ENCODE measurements around the gene EPS15.

Gene EPS15

DNA sequence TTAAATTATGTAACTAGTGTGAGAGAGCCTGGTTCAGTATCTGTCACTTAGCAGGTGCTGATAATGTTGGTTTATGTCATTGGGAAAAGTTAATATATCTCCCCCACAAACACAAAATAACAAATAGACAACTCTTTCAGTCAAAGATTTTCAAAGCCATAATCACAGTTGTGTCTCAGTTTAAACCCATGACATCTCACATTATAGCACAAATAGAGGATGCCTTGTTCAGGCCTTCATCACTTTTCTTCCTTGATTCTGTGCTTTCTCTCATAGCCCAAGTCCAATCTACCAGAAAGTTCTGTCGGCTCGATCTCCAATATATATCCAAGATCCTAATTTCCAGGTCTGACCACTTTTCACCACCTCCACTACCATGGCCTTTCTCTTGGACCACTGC, 6.2 kb upstream of the EPS15 start:
- Mint-ChIP-seq H3K27ac (no peak overlapping the region), H3K4me1 (peaks cover 8% of the 10 kb centered on the region), H3K4me3 (no peak overlapping the region), H3K36me3 (no peaks in the 10 kb centered on the region), H3K9me3 (no peaks in the 10 kb centered on the region), H3K27me3 (no peaks in the 10 kb centered on the region)

GRCh38 chr1:51524817-51525216, 5.8 kb upstream of the EPS15 start:
- Mint-ChIP-seq H3K4me1 (peaks cover 13% of the 10 kb centered on the region), H3K36me3 (no peaks in the 10 kb centered on the region), H3K9me3 (no peaks in the 10 kb centered on the region), H3K27ac (no peak overlapping the region), H3K27me3 (no peaks in the 10 kb centered on the region), H3K4me3 (no peak overlapping the region)

DNA sequence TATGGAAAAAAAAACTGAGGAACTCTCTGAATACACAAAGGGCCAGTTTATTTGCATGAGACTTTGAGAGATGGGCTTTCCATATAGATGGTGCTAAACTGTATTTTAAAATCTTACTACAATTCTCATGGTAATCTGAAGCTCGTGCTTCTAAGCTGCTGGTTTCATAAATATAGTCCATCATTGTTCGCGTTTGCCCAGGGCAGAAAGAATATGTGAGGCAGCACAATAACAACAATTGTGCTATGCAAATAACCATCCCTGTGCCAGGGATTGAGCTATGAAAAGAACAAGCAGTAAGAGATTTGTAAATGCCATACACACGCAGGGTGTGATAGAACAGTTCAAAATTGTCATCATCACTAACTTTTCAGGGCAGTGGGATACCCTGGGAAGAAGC, 4.9 kb upstream of the EPS15 start:
- Mint-ChIP-seq H3K9me3 (no peaks in the 10 kb centered on the region), H3K27me3 (no peaks in the 10 kb centered on the region), H3K4me1 (peaks cover 19% of the 10 kb centered on the region), H3K27ac (no peak overlapping the region), H3K36me3 (no peaks in the 10 kb centered on the region), H3K4me3 (no peak overlapping the region)

GRCh38 chr1:51520700-51521248, 1.7 kb upstream of the EPS15 start:
- H3K27me3 Mint-ChIP-seq = no peaks in the 10 kb centered on the region
- H3K36me3 Mint-ChIP-seq = no peaks in the 10 kb centered on the region
- peak overlapping the region; percentile 61 for H3K27ac Mint-ChIP-seq
- no peaks in the 10 kb centered on the region for H3K9me3 Mint-ChIP-seq
- peaks cover 44% of the 10 kb centered on the region for H3K4me1 Mint-ChIP-seq
- H3K4me3 Mint-ChIP-seq = no peak overlapping the region

GRCh38 chr1:51519865-51520699, 1.0 kb upstream of the EPS15 start:
- Mint-ChIP-seq H3K4me3 (peak overlapping the region; percentile 71), H3K27me3 (no peaks in the 10 kb centered on the region)

GRCh38 chr1:51518586-51519047, 449 bp downstream of the EPS15 start:
- peak overlapping the region; percentile 91 for H3K4me3 Mint-ChIP-seq
- no peaks in the 10 kb centered on the region for H3K27me3 Mint-ChIP-seq
- H3K36me3 Mint-ChIP-seq = no peaks in the 10 kb centered on the region
- H3K9me3 Mint-ChIP-seq = no peaks in the 10 kb centered on the region
- peak overlapping the region; percentile 83 for H3K27ac Mint-ChIP-seq
- peaks cover 65% of the 10 kb centered on the region for H3K4me1 Mint-ChIP-seq

More at GRCh38 chr1:51519865-51520699, 1.0 kb upstream of the EPS15 start:
- H3K9me3 Mint-ChIP-seq = no peaks in the 10 kb centered on the region
- no peaks in the 10 kb centered on the region for H3K36me3 Mint-ChIP-seq
- H3K4me1 Mint-ChIP-seq = peaks cover 51% of the 10 kb centered on the region
- H3K27ac Mint-ChIP-seq = peak overlapping the region; percentile 61

GRCh38 chr1:51518033-51518585, 957 bp downstream of the EPS15 start:
- H3K9me3 Mint-ChIP-seq = no peaks in the 10 kb centered on the region
- H3K4me1 Mint-ChIP-seq = peaks cover 67% of the 10 kb centered on the region
- peak overlapping the region; percentile 91 for H3K4me3 Mint-ChIP-seq
- no peaks in the 10 kb centered on the region for H3K27me3 Mint-ChIP-seq
- H3K27ac Mint-ChIP-seq = peak overlapping the region; percentile 83
- H3K36me3 Mint-ChIP-seq = no peaks in the 10 kb centered on the region

GRCh38 chr1:51517361-51518032, 1.6 kb downstream of the EPS15 start:
- peaks cover 73% of the 10 kb centered on the region for H3K4me1 Mint-ChIP-seq
- no peaks in the 10 kb centered on the region for H3K9me3 Mint-ChIP-seq
- H3K27ac Mint-ChIP-seq = peak overlapping the region; percentile 83
- no peaks in the 10 kb centered on the region for H3K27me3 Mint-ChIP-seq
- no peaks in the 10 kb centered on the region for H3K36me3 Mint-ChIP-seq
- peak overlapping the region; percentile 91 for H3K4me3 Mint-ChIP-seq

DNA sequence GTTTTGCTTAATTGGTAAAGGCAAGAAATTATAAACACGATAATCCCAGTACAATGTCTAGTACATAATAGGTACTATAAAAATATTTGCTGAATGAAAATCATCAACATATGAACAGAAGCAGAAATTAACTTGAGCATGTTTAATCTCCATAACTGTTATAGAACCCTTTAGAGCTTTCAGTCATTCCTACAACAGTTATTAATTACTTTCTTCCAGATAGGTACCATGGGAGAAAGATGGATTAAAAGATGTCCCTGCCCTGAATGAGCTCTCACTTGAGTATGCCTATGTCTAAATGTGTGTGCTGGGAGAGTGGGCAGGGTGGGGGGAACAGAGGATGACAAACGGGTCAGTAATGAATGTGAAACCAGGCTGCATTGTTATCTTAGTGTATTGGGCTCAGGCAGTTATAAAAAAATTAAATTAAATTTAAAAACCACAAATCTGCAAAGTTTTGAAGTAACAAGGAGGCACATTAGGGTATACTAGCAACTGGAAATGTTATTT, 2.4 kb downstream of the EPS15 start:
- H3K27ac Mint-ChIP-seq = no peak overlapping the region
- H3K36me3 Mint-ChIP-seq = no peaks in the 10 kb centered on the region
- H3K9me3 Mint-ChIP-seq = no peaks in the 10 kb centered on the region
- H3K27me3 Mint-ChIP-seq = no peaks in the 10 kb centered on the region
- H3K4me1 Mint-ChIP-seq = peaks cover 81% of the 10 kb centered on the region
- H3K4me3 Mint-ChIP-seq = peak overlapping the region; percentile 55

GRCh38 chr1:51515982-51516648, 3.0 kb downstream of the EPS15 start:
- Mint-ChIP-seq H3K36me3 (no peaks in the 10 kb centered on the region), H3K4me1 (peaks cover 83% of the 10 kb centered on the region), H3K9me3 (no peaks in the 10 kb centered on the region), H3K27me3 (no peaks in the 10 kb centered on the region), H3K27ac (no peak overlapping the region), H3K4me3 (peak overlapping the region; percentile 55)

DNA sequence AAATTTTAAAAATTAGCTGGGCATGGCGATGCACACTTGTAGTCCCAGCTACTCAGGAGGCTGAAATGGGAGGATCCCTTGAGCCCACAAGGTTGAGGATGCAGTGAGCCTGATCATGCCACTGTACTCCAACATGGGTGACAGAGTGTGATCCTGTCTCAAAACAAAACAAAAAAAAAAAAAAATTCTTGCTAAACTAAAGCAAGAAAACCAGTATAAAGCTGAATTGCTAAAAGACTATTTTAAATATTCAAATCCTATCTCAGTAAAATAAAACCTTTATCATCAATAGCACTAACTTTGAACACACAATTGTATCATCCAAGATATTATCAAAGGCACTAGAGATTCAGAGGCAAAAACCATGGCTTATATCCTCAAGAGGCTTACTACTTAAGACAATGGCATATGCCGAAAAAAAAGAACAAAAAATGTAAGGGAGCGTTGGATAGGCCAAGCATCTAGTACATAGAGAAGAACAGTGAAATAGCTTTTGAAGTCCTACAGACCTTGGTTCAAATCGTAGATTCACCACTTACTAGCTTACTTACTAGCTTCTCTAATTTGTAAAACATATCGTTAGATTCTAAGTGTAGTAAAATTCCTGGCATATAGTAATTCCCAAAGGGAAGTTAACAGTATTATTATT, 3.6 kb downstream of the EPS15 start:
- Mint-ChIP-seq H3K36me3 (no peaks in the 10 kb centered on the region), H3K4me3 (peak overlapping the region; percentile 39), H3K27ac (peak overlapping the region; percentile 27), H3K27me3 (no peaks in the 10 kb centered on the region), H3K4me1 (peaks cover 81% of the 10 kb centered on the region), H3K9me3 (no peaks in the 10 kb centered on the region)

DNA sequence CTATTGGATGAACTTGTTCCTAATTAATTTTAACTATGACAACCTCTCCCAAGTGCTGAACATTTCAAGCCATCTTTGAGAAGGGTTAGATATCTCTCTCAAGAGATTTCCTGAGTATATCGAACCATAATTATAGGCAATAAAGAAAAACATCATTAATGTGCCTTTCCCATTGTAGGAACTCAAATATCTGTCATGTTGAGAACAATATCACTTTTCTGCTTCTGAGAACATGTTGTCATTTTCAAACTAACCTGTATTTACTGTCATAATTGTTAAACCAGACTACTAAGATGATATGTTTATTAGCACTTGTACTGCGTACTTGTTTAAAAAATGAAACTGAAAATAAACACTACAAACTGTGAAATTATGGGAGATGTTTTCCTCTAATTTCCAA, 4.3 kb downstream of the EPS15 start:
- Mint-ChIP-seq H3K27me3 (no peaks in the 10 kb centered on the region), H3K4me3 (peak overlapping the region; percentile 60), H3K36me3 (no peaks in the 10 kb centered on the region), H3K4me1 (peaks cover 81% of the 10 kb centered on the region), H3K9me3 (no peaks in the 10 kb centered on the region), H3K27ac (peak overlapping the region; percentile 11)

- Mint-ChIP-seq H3K4me3 (no peak overlapping the region), H3K9me3 (no peaks in the 10 kb centered on the region), H3K27ac (no peak overlapping the region), H3K4me1 (peaks cover 86% of the 10 kb centered on the region), H3K27me3 (no peaks in the 10 kb centered on the region), H3K36me3 (no peaks in the 10 kb centered on the region)
Measured at GRCh38 chr1:51512606-51513005, 6.5 kb downstream of the EPS15 start.

DNA sequence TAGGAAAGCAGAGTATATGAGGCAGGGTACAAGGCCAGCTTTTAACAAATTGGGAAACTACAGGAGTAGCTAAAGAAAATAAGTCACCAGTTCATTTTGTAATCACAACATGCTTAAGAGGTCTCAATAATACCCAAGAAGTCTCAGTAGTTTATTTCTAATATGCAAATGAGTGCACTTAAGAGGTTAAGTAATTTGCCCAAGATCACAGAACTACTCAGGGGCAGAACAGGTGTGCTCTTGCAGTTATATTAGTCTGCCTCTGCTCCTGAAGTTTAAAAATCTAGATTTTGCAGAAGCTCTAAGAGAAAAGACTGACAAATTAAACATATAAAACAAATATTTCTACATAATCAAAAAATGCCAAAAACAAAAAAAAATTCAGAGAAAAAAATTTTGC, 6.9 kb downstream of the EPS15 start:
- no peaks in the 10 kb centered on the region for H3K9me3 Mint-ChIP-seq
- no peaks in the 10 kb centered on the region for H3K36me3 Mint-ChIP-seq
- peaks cover 85% of the 10 kb centered on the region for H3K4me1 Mint-ChIP-seq
- H3K4me3 Mint-ChIP-seq = no peak overlapping the region
- H3K27ac Mint-ChIP-seq = no peak overlapping the region
- no peaks in the 10 kb centered on the region for H3K27me3 Mint-ChIP-seq

DNA sequence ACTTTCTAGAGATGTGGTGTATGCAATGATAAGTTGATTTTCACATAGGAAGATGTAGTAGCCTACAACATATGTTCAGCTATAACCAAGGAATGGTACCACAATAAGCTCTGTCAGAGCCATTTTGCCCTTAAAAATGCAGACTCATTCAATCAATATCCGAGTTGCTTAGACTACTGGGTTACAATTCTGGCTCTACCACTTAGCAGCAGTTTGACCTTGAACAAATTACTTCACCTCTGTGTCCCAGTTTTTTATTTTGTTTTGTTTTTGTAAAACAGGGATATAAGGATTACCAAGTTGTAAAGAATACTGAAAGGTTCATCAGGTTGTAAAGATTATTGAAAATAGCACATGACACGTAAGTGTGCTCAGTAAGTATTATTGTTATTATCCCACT, 9.3 kb downstream of the EPS15 start:
- H3K4me1 Mint-ChIP-seq = peaks cover 78% of the 10 kb centered on the region

More for the DNA sequence above, 9.3 kb downstream of the EPS15 start:
- Mint-ChIP-seq H3K27me3 (no peaks in the 10 kb centered on the region), H3K36me3 (peaks cover 6% of the 10 kb centered on the region), H3K9me3 (no peaks in the 10 kb centered on the region), H3K27ac (no peak overlapping the region), H3K4me3 (no peak overlapping the region)

Data from activated naive CD4-positive, alpha-beta T cell treated with anti-CD3 and anti-CD28 coated beads, Interleukin-2, amount 50 U/mL, for 24 hours (primary cell).